GM20000 (cell line): ENCODE measurements around the gene SMR3B.

ENCODE experiments used
- DNase-seq: peaks from one replicate; pipeline ENCODE4 v3.0.0; 2012; ENCODE audit warnings: low spot score
- TF ChIP-seq, protein P1 (sequence below): IDR thresholded peaks from 2 replicates; pipeline ENCODE4 v1.5.1; 2012; ENCODE audit warnings: mild to moderate bottlenecking, control low read depth; ENCODE audit errors: extremely low read depth, missing control alignments

SMR3B gene

DNA sequence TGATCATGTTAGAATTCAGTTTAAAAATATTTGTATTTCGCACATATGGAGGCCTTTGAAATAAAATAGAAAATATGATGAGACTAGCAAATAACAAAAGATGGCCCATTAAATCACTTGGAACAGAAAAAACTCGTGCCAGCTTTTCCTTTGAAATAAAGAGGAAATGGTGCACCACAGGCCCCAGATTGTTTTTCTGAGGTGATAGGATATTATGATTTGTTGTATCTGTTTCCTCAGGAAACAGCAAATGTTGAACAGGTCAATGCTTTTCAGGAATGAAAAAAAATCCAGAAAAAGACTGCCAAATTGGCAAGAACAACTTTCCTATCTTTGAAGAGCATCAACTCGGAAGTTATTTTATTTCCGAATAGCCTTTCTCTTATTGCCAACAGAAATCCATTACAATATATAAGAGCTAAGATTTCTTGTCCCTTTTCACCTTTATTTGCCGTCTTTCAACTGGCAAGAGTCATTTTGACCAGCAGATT, at the start of gene SMR3B:
Gene SMR3B, plus strand, starts transcription at position 441 of the 491 bp plus-strand sequence. CDS start 1,380 bp downstream, outside the sequence.
- TF ChIP-seq, protein P1, sequence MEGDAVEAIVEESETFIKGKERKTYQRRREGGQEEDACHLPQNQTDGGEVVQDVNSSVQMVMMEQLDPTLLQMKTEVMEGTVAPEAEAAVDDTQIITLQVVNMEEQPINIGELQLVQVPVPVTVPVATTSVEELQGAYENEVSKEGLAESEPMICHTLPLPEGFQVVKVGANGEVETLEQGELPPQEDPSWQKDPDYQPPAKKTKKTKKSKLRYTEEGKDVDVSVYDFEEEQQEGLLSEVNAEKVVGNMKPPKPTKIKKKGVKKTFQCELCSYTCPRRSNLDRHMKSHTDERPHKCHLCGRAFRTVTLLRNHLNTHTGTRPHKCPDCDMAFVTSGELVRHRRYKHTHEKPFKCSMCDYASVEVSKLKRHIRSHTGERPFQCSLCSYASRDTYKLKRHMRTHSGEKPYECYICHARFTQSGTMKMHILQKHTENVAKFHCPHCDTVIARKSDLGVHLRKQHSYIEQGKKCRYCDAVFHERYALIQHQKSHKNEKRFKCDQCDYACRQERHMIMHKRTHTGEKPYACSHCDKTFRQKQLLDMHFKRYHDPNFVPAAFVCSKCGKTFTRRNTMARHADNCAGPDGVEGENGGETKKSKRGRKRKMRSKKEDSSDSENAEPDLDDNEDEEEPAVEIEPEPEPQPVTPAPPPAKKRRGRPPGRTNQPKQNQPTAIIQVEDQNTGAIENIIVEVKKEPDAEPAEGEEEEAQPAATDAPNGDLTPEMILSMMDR = no peak
- no peak for DNase-seq

DNA sequence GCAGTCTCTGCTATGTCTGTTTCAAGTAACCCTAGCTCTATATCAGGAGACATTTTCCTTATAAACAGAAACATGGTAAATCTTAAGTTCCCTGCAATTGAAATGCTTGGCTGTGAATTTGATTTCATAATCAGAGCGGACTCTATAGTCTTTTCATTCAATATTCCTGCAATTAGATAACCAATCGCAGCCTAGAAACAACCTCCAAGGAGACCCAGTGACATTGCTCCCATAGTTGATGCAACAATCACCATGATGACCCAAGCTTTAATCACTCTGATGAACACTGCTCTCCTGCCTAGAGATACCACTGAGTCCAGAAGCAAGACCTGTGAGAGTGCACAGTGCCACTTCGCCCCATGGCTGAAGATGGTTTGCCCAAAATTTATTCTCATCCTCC, 48.2 kb upstream of the SMR3B start, which contains the start of gene CABS1:
Gene CABS1, plus strand, starts transcription at position 301 of the 400 bp plus-strand sequence. Its CDS starts 59 bp downstream, at position 360.
- no peak for DNase-seq
- TF ChIP-seq, protein P1 = no peak

- DNase-seq = no peak
- TF ChIP-seq, protein P1 = no peak
Observed at GRCh38 chr4:70336043-70336442, 46.9 kb upstream of the SMR3B start.

GRCh38 chr4:70337886-70338420, 45.0 kb upstream of the SMR3B start:
- TF ChIP-seq, protein P1 = no peak
- DNase-seq = no peak

GRCh38 chr4:70356185-70356584, 26.7 kb upstream of the SMR3B start:
- TF ChIP-seq, protein P1 = no peak
- no peak for DNase-seq

- DNase-seq = no peak
Observed at GRCh38 chr4:70359115-70359661, 23.7 kb upstream of the SMR3B start.

DNA sequence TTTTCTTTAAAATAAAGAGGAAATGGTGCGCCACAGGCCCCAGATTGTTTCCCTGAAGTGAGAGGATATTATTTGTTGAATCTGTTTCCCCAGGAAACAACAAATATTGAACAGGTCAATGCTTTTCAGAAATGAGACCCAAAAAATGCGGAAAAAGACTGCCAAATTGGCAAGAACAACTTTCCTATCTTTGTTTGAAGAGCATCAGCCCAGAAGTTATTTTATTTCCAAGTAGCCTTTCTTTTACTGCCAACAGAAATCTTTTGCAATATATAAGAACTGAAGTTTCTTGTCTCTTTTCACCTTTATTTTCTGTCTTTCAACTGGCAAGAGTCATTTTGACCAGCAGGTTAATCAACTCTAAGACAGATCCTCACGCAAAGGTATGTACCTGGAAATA, 22.5 kb upstream of the SMR3B start, which contains the start of gene SMR3A:
Gene SMR3A, plus strand, starts transcription at position 301 of the 400 bp plus-strand sequence. CDS start 1,356 bp downstream, outside the sequence.
- DNase-seq = no peak
- TF ChIP-seq, protein P1 = no peak

More at GRCh38 chr4:70359115-70359661, 23.7 kb upstream of the SMR3B start:
- TF ChIP-seq, protein P1 = no peak
